HCT116 (cell line): ENCODE measurements around the gene KIF25.

Experiments
- CEBPB ChIP-seq: IDR thresholded peaks from 2 replicates; pipeline ENCODE4 v1.6.1; 2012; ENCODE audit warnings: low read depth
- EGR1 ChIP-seq: IDR thresholded peaks from 2 replicates; pipeline ENCODE4 v1.6.1; 2012; ENCODE audit warnings: low read depth
- EZH2 ChIP-seq: fragments of 200-600 bp; sonication (generic); IDR thresholded peaks from 2 replicates; pipeline ENCODE4 v1.6.1; 2017; ENCODE audit warnings: antibody characterized with exemption, mixed run types
- EZH2phosphoT487 ChIP-seq: fragments of 200-600 bp; IDR thresholded peaks from 2 replicates; pipeline ENCODE4 v1.6.1; 2018; ENCODE audit warnings: antibody characterized with exemption, borderline replicate concordance
- POLR2A ChIP-seq: IDR thresholded peaks from 2 replicates; pipeline ENCODE4 v1.7.0; 2011; ENCODE audit warnings: borderline replicate concordance; ENCODE audit not compliant: insufficient read depth, insufficient read length; ENCODE audit errors: extremely low read depth
- POLR2AphosphoS5 ChIP-seq: IDR thresholded peaks from 2 replicates; pipeline ENCODE4 v1.6.1; 2011; ENCODE audit warnings: mild to moderate bottlenecking, low read depth, low read length, moderate library complexity
- RAD21 ChIP-seq: IDR thresholded peaks from 2 replicates; pipeline ENCODE4 v1.6.1; 2012; ENCODE audit warnings: low read depth, mild to moderate bottlenecking
- SIN3A ChIP-seq: IDR thresholded peaks from 2 replicates; pipeline ENCODE4 v1.6.1; 2012; ENCODE audit warnings: low read depth
- SP1 ChIP-seq: IDR thresholded peaks from 2 replicates; pipeline ENCODE4 v1.6.1; 2012; ENCODE audit warnings: low read depth
- TCF7L2 ChIP-seq: IDR thresholded peaks from 2 replicates; pipeline ENCODE4 v1.7.0; 2011; ENCODE audit warnings: borderline replicate concordance, inconsistent platforms; ENCODE audit not compliant: insufficient read depth, insufficient read length; ENCODE audit errors: extremely low read depth
- YY1 ChIP-seq: IDR thresholded peaks from 2 replicates; pipeline ENCODE4 v1.6.1; 2011; ENCODE audit warnings: low read length, low read depth, moderate library complexity, mild to moderate bottlenecking; ENCODE audit not compliant: insufficient replicate concordance; ENCODE audit errors: extremely low read depth
- TF ChIP-seq, protein P1 (sequence below): IDR thresholded peaks from 2 replicates; pipeline ENCODE4 v1.6.1; 2012; ENCODE audit warnings: low read depth
- TF ChIP-seq, protein P2 (sequence below), 3 experiments: fragments of 200-600 bp in 1 of 3; sonication (generic) in 1 of 3; IDR thresholded peaks in 2 of 3; conservative IDR thresholded peaks in 1 of 3; 2 replicates each; pipeline ENCODE4 v1.5.1; 2012 to 2017; ENCODE audit warnings: low read depth in 2 of 3, low read length in 2 of 3, antibody characterized with exemption in 1 of 3, borderline replicate concordance in 1 of 3, control low read depth in 1 of 3, mild to moderate bottlenecking in 1 of 3, mixed read lengths in 1 of 3, mixed run types in 1 of 3, moderate library complexity in 1 of 3; ENCODE audit not compliant: insufficient read depth in 1 of 3

DNA sequence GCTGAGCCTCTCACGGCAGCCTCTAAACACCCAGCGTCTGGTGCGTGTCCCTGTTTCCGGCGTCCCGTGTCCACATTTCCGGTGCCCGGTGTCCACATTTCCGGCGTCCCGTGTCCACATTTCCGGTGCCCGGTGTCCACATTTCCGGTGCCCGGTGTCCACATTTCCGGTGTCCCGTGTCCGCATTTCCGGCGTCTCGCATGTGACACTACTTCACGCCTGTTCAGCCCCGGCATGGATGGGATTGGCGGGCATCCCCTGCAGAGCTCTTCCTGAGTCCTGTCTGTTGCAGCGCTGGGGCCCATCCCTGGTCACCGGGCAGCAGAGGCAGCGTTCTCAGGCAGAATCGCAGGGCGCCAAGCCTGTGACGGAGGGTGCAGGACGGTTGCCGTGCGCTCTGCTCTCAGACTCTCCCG, 78.3 kb downstream of the KIF25 start:
- TF ChIP-seq CEBPB: no peak
- TF ChIP-seq, protein P1, sequence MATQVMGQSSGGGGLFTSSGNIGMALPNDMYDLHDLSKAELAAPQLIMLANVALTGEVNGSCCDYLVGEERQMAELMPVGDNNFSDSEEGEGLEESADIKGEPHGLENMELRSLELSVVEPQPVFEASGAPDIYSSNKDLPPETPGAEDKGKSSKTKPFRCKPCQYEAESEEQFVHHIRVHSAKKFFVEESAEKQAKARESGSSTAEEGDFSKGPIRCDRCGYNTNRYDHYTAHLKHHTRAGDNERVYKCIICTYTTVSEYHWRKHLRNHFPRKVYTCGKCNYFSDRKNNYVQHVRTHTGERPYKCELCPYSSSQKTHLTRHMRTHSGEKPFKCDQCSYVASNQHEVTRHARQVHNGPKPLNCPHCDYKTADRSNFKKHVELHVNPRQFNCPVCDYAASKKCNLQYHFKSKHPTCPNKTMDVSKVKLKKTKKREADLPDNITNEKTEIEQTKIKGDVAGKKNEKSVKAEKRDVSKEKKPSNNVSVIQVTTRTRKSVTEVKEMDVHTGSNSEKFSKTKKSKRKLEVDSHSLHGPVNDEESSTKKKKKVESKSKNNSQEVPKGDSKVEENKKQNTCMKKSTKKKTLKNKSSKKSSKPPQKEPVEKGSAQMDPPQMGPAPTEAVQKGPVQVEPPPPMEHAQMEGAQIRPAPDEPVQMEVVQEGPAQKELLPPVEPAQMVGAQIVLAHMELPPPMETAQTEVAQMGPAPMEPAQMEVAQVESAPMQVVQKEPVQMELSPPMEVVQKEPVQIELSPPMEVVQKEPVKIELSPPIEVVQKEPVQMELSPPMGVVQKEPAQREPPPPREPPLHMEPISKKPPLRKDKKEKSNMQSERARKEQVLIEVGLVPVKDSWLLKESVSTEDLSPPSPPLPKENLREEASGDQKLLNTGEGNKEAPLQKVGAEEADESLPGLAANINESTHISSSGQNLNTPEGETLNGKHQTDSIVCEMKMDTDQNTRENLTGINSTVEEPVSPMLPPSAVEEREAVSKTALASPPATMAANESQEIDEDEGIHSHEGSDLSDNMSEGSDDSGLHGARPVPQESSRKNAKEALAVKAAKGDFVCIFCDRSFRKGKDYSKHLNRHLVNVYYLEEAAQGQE: no peak
- TF ChIP-seq, protein P2, sequence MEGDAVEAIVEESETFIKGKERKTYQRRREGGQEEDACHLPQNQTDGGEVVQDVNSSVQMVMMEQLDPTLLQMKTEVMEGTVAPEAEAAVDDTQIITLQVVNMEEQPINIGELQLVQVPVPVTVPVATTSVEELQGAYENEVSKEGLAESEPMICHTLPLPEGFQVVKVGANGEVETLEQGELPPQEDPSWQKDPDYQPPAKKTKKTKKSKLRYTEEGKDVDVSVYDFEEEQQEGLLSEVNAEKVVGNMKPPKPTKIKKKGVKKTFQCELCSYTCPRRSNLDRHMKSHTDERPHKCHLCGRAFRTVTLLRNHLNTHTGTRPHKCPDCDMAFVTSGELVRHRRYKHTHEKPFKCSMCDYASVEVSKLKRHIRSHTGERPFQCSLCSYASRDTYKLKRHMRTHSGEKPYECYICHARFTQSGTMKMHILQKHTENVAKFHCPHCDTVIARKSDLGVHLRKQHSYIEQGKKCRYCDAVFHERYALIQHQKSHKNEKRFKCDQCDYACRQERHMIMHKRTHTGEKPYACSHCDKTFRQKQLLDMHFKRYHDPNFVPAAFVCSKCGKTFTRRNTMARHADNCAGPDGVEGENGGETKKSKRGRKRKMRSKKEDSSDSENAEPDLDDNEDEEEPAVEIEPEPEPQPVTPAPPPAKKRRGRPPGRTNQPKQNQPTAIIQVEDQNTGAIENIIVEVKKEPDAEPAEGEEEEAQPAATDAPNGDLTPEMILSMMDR (IDR thresholded peaks at IDR 0.05 in 2 of 3, conservative IDR thresholded peaks at IDR 0.05 in 1 of 3; ENCODE audit: borderline replicate concordance in 1 of 3, insufficient read depth in 1 of 3, low read depth in 2 of 3, low read length in 2 of 3): no peak
- no peak for TF ChIP-seq SP1
- no peak for TF ChIP-seq EZH2phosphoT487
- TF ChIP-seq RAD21: no peak
- no peak for TF ChIP-seq SIN3A
- TF ChIP-seq EGR1: no peak
- TF ChIP-seq POLR2A: no peak
- TF ChIP-seq TCF7L2: no peak
- no peak for TF ChIP-seq EZH2
- no peak for TF ChIP-seq POLR2AphosphoS5
- TF ChIP-seq YY1: no peak
